ENCODE data around the gene ALK. TPM values are rescaled to one million over a fixed set of nuclear protein-coding genes. Genes with fewer than 3 reads are reported as not detected.

Gene ALK
- total and polyA plus RNA-seq, 2 donors (not counting 1 experiment from before 2014, with no cell fraction given), result not detected

DNA sequence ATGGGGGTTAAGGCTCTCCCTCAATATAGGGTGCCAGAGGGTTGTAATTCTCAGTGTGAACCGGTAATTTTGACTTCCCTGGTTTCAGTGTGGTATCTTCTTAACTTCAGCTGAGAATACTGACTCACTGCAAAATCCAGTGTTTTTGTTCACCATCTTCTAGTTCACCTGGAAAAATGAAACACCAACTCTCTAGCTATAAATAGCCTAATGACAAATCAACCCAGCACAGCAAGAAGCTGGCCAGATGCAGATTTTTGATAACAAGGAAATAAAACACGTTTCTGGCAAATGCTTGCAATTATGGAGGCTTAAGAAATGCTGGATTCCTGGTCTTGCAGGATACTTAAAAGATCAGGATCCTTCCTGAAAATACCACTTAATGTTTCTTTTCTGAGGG lies 613.9 kb downstream of the ALK start:
- Mint-ChIP-seq H3K27ac (no peak overlapping the region), H3K4me3 (no peak overlapping the region), H3K27me3 (peaks cover 21% of the 10 kb centered on the region), H3K4me1 (no peaks in the 10 kb centered on the region), H3K9me3 (ENCODE audit: insufficient read depth) (no peaks in the 10 kb centered on the region)
- intact Hi-C loops (cut with micrococcal nuclease), result loop anchor here (5.0 kb wide), 1 partner anchor 485 kb away; no protein-coding TSS in a partner anchor
- Histone ChIP-seq H3K27ac (ENCODE audit: low read length in 2 of 2) (no peak overlapping the region), H3K79me2 (ENCODE audit: control insufficient read depth, insufficient read depth, low read length) (no peaks in the 10 kb centered on the region), H3K9me3 (ENCODE audit: control extremely low read depth in 1 of 3, control insufficient read depth in 2 of 3, insufficient read depth in 1 of 3, low read length in 2 of 3) (no peaks in the 10 kb centered on the region), H3K36me3 (replicated peaks in 1 of 2; ENCODE audit: control extremely low read depth in 1 of 2, control insufficient read depth in 1 of 2, extremely low read depth in 1 of 2, insufficient read depth in 2 of 2, low read length in 1 of 2) (no peaks in the 10 kb centered on the region), H4K20me1 (ENCODE audit: control insufficient read depth, insufficient read depth, low read length, poor library complexity, severe bottlenecking) (no peaks in the 10 kb centered on the region), H3K4me3 (ENCODE audit: control extremely low read depth in 1 of 5, extremely low read depth in 1 of 5, insufficient read depth in 1 of 5, low read depth in 2 of 5, low read length in 4 of 5) (no peak overlapping the region), H2AFZ (ENCODE audit: insufficient read depth, low read depth, low read length, poor library complexity, severe bottlenecking) (no peak overlapping the region), H3K4me2 (replicated peaks; ENCODE audit: low read depth, low read length, poor library complexity, severe bottlenecking) (no peak overlapping the region), H3K27me3 (replicated peaks in 1 of 4; ENCODE audit: control extremely low read depth in 1 of 4, control insufficient read depth in 3 of 4, insufficient read depth in 4 of 4, low read length in 3 of 4) (peaks cover 0 to 7% (median 3%) of the 10 kb centered on the region in 4 experiments), H3K9ac (ENCODE audit: low read length) (no peak overlapping the region), H3K4me1 (ENCODE audit: control insufficient read depth in 2 of 2, insufficient read depth in 2 of 2, low read length in 2 of 2) (no peaks in the 10 kb centered on the region)
- POLR2A ChIA-PET, result no interaction called here
- DNase-seq, result no peak
- no peak for ATAC-seq (ENCODE audit: low read depth)
- CTCF ChIA-PET, result interaction anchor here (1.2 to 2.5 kb wide), 3 partner anchors 35 to 349 kb away, joined by 3 to 7 read pairs (median 6); no protein-coding TSS in a partner anchor
- WGBS (ENCODE audit: insufficient coverage), result no CpG with 5 or more reads among the region's 2 CpGs
- TF ChIP-seq, protein P1, sequence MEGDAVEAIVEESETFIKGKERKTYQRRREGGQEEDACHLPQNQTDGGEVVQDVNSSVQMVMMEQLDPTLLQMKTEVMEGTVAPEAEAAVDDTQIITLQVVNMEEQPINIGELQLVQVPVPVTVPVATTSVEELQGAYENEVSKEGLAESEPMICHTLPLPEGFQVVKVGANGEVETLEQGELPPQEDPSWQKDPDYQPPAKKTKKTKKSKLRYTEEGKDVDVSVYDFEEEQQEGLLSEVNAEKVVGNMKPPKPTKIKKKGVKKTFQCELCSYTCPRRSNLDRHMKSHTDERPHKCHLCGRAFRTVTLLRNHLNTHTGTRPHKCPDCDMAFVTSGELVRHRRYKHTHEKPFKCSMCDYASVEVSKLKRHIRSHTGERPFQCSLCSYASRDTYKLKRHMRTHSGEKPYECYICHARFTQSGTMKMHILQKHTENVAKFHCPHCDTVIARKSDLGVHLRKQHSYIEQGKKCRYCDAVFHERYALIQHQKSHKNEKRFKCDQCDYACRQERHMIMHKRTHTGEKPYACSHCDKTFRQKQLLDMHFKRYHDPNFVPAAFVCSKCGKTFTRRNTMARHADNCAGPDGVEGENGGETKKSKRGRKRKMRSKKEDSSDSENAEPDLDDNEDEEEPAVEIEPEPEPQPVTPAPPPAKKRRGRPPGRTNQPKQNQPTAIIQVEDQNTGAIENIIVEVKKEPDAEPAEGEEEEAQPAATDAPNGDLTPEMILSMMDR (IDR thresholded peaks at IDR 0.05), result no peak
- no peak for TF ChIP-seq EZH2 (IDR thresholded peaks at IDR 0.05; ENCODE audit: borderline replicate concordance, insufficient read depth, low read depth, low read length, poor library complexity, severe bottlenecking)

DNA sequence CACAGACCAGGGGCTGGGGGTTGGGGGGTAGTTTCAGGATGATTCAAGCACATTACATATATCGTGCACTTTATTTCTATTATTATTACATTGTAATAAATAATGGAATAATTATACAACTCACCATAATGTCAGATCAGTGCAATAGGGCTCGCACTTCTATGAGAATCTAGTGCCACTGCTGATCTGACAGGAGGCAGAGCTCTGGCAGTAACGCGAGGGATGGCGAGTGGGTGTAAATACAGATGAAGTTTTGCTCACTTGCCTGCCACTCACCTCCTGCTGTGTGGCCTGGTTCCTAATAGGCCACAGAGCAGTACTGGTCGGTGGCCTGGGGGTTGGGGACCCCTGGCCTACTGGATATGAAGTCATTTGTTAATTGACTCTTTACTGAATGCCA lies 615.6 kb downstream of the ALK start:
- ATAC-seq (ENCODE audit: low read depth) (no peak), DNase-seq (no peak)
- POLR2A ChIA-PET, result no interaction called here
- Histone ChIP-seq H3K4me2 (replicated peaks; ENCODE audit: low read depth, low read length, poor library complexity, severe bottlenecking) (no peak overlapping the region), H2AFZ (ENCODE audit: insufficient read depth, low read depth, low read length, poor library complexity, severe bottlenecking) (no peak overlapping the region), H3K27me3 (replicated peaks in 1 of 4; ENCODE audit: control extremely low read depth in 1 of 4, control insufficient read depth in 3 of 4, insufficient read depth in 4 of 4, low read length in 3 of 4) (peaks cover 0 to 8% (median 3%) of the 10 kb centered on the region in 4 experiments), H3K9me3 (ENCODE audit: control extremely low read depth in 1 of 3, control insufficient read depth in 2 of 3, insufficient read depth in 1 of 3, low read length in 2 of 3) (no peaks in the 10 kb centered on the region), H3K4me1 (ENCODE audit: control insufficient read depth in 2 of 2, insufficient read depth in 2 of 2, low read length in 2 of 2) (no peaks in the 10 kb centered on the region), H4K20me1 (ENCODE audit: control insufficient read depth, insufficient read depth, low read length, poor library complexity, severe bottlenecking) (no peaks in the 10 kb centered on the region), H3K27ac (ENCODE audit: low read length in 2 of 2) (no peak overlapping the region), H3K4me3 (ENCODE audit: control extremely low read depth in 1 of 5, extremely low read depth in 1 of 5, insufficient read depth in 1 of 5, low read depth in 2 of 5, low read length in 4 of 5) (no peak overlapping the region), H3K9ac (ENCODE audit: low read length) (no peak overlapping the region), H3K79me2 (ENCODE audit: control insufficient read depth, insufficient read depth, low read length) (no peaks in the 10 kb centered on the region), H3K36me3 (replicated peaks in 1 of 2; ENCODE audit: control extremely low read depth in 1 of 2, control insufficient read depth in 1 of 2, extremely low read depth in 1 of 2, insufficient read depth in 2 of 2, low read length in 1 of 2) (no peaks in the 10 kb centered on the region)
- Mint-ChIP-seq H3K4me1 (no peaks in the 10 kb centered on the region), H3K4me3 (no peak overlapping the region), H3K9me3 (ENCODE audit: insufficient read depth) (no peaks in the 10 kb centered on the region), H3K27ac (no peak overlapping the region), H3K27me3 (peaks cover 29% of the 10 kb centered on the region)
- TF ChIP-seq EZH2 (IDR thresholded peaks at IDR 0.05; ENCODE audit: borderline replicate concordance, insufficient read depth, low read depth, low read length, poor library complexity, severe bottlenecking), result no peak
- TF ChIP-seq, protein P1 (IDR thresholded peaks at IDR 0.05), result no peak
- CTCF ChIA-PET, result interaction anchor here (0.8 kb wide), 1 partner anchor 11 kb away, joined by 3 read pairs; no protein-coding TSS in a partner anchor
- WGBS (ENCODE audit: insufficient coverage), result 92% methylated on average over 5 of the region's 6 CpGs
- intact Hi-C loops (cut with micrococcal nuclease), result loop anchor here (5.0 kb wide), 1 partner anchor 483 kb away; no protein-coding TSS in a partner anchor
